AG04450 (cell line): Measurements from ENCODE around the gene EXOC2. TPM values are rescaled to one million over a fixed set of nuclear protein-coding genes. Genes with fewer than 3 reads are reported as not detected.

Experiments
- CTCF ChIA-PET: fragments of 300-600, 350-600 bp; formaldehyde crosslinking; extraction: SDS; loops from one replicate; lab custom pipeline; 2022; ENCODE audit warnings: antibody characterized with exemption, inconsistent platforms; lab: Charles Lee
- POLR2A ChIA-PET: fragments of 350-600 bp; formaldehyde crosslinking; extraction: SDS; loops from one replicate; lab custom pipeline; 2021; ENCODE audit warnings: antibody characterized with exemption, inconsistent platforms; lab: Yijun Ruan, JAX
- DNase-seq: peaks from one replicate; pipeline ENCODE4 v3.0.0-alpha.2; 2011; ENCODE audit warnings: low read depth, low spot score
- H3K27ac ChIP-seq: one replicate; pipeline ENCODE4 v1.5.1; 2012; ENCODE audit warnings: low read depth, low read length, control low read depth
- H3K27me3 ChIP-seq: one replicate; pipeline ENCODE4 v1.6.0; 2012; ENCODE audit warnings: low read length; ENCODE audit not compliant: control insufficient read depth, insufficient read depth
- H3K4me3 ChIP-seq: 2 replicates; pipeline ENCODE4 v1.5.1; 2011; ENCODE audit warnings: mild to moderate bottlenecking, low read depth, low read length, control low read depth
- H3K9me3 ChIP-seq: 2 replicates; pipeline ENCODE4 v1.5.1; 2012; ENCODE audit warnings: low read length; ENCODE audit not compliant: control insufficient read depth, insufficient read depth
- polyA plus RNA-seq: library from polyadenylated mRNA; depleted of rRNA; stranded (reverse); fragments of >200 nt; gene quantifications from 2 replicates; pipeline ENCODE4 v1.2.3, GENCODE V29; 2011
- TF ChIP-seq, protein P1 (sequence below): IDR thresholded peaks from 2 replicates; pipeline ENCODE4 v1.5.1; 2011; ENCODE audit warnings: low read depth, low read length, control low read depth, inconsistent platforms

Gene EXOC2
- polyA plus RNA-seq, 1 experiment = 33.4 TPM

DNA sequence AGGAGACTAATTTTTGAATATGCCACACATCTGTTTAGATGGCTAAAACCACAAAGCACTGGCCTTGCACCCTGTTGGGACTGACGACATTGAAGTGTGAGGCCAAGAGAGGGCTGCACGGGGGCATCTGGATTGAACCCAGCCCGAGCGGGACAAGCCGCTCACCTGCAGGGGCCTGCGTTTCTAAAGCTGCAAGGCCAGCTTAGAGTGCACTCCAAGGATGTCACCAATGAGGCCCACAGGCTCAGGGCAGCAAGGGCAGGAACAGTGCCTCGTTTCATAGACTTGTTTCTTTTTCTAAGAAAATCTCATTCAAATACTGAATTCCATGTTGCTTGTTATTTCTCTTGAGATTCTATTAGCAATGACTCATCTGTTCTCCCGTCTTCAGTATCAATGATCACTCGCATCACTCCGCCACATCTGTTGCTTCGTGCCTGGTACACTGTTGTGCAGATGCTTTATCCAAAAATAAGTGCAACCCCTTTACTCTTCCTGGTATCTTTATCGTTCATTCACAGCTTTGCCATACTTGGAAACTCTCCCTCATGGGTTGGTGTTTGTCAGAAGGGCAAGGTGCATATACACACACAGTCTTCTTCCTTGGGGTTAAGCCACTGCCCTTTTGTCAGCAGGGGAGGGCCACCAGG, 181.3 kb downstream of the EXOC2 start:
- TF ChIP-seq, protein P1, sequence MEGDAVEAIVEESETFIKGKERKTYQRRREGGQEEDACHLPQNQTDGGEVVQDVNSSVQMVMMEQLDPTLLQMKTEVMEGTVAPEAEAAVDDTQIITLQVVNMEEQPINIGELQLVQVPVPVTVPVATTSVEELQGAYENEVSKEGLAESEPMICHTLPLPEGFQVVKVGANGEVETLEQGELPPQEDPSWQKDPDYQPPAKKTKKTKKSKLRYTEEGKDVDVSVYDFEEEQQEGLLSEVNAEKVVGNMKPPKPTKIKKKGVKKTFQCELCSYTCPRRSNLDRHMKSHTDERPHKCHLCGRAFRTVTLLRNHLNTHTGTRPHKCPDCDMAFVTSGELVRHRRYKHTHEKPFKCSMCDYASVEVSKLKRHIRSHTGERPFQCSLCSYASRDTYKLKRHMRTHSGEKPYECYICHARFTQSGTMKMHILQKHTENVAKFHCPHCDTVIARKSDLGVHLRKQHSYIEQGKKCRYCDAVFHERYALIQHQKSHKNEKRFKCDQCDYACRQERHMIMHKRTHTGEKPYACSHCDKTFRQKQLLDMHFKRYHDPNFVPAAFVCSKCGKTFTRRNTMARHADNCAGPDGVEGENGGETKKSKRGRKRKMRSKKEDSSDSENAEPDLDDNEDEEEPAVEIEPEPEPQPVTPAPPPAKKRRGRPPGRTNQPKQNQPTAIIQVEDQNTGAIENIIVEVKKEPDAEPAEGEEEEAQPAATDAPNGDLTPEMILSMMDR = no peak
- no peak overlapping the region for H3K27ac ChIP-seq
- no peaks in the 10 kb centered on the region for H3K27me3 ChIP-seq
- no peak overlapping the region for H3K4me3 ChIP-seq
- no peak for DNase-seq
- ChIA-PET CTCF (no interaction called here), POLR2A (no interaction called here)
- H3K9me3 ChIP-seq = peaks cover 3% of the 10 kb centered on the region; the same call in 1 of the 2 replicates

DNA sequence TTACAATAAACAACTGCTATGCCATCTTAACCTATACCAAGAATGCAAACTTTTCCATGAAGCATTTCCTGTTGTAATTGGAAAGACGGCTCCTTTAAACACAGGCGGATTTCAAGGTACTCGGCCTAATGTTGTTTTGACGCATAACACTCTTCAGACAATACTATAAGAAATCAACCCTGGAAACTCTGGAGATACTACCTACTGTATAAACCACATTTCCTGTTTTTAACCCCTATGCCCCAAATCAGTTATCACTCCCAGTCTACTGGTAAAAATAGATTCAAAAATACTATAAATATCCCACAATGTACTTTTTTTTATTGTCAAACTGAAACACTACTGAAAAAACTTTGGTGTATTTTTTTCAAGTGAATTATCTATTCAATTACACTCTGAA, 183.3 kb downstream of the EXOC2 start:
- TF ChIP-seq, protein P1 = no peak
- H3K27me3 ChIP-seq = no peaks in the 10 kb centered on the region
- peaks cover 3% of the 10 kb centered on the region; the same call in 1 of the 2 replicates for H3K9me3 ChIP-seq
- POLR2A ChIA-PET = interaction anchor here (0.7 kb wide), 1 partner anchor 11 kb away, joined by 3 read pairs; no protein-coding TSS in a partner anchor
- H3K27ac ChIP-seq = no peak overlapping the region
- no peak overlapping the region for H3K4me3 ChIP-seq
- DNase-seq = no peak
- CTCF ChIA-PET = no interaction called here

DNA sequence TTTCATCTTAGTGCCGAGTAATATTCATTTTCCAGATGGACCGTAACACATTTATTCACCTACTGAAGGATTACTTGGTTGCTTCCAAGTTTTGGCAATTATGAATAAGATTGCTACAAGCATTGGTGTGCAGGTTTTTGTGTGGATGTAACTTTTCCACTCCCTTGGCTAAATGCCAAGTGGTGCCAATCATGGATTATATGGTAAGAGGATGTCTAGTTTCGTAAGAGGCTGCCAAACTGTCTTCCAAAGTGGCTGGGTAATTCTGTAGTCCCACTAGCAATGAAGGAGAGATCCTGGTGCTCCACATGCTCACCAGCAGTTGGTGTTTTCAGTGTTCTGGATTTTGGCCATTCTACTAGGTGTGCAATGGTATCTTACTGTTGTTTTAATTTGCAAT, 184.3 kb downstream of the EXOC2 start:
- H3K27ac ChIP-seq = no peak overlapping the region
- POLR2A ChIA-PET = no interaction called here
- H3K4me3 ChIP-seq = no peak overlapping the region
- CTCF ChIA-PET = no interaction called here
- H3K27me3 ChIP-seq = no peaks in the 10 kb centered on the region
- H3K9me3 ChIP-seq = no peaks in the 10 kb centered on the region; the same call in 1 of the 2 replicates
- no peak for DNase-seq
- TF ChIP-seq, protein P1 = no peak

DNA sequence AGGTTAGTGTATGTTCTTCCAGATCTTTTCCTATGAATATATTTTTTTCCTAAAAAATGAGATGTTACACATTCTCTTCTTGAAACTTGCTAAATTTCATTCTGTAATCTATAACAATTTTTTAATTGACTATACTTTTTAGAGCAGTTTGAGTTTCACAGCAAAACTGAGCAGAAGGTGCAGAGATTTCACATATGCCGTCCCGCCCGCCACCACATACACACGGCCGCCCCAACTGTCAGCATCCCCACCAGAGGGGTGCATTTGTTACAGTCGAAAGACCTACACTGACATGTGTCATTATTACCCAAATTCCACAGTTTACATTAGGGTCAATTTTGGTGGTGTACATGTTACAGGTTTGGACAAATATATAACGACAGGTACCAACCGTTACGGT, 184.9 kb downstream of the EXOC2 start:
- ChIA-PET POLR2A (no interaction called here), CTCF (no interaction called here)
- TF ChIP-seq, protein P1 = no peak
- no peaks in the 10 kb centered on the region; the same call in 1 of the 2 replicates for H3K9me3 ChIP-seq
- H3K4me3 ChIP-seq = no peak overlapping the region
- DNase-seq = no peak
- H3K27me3 ChIP-seq = no peaks in the 10 kb centered on the region
- no peak overlapping the region for H3K27ac ChIP-seq

DNA sequence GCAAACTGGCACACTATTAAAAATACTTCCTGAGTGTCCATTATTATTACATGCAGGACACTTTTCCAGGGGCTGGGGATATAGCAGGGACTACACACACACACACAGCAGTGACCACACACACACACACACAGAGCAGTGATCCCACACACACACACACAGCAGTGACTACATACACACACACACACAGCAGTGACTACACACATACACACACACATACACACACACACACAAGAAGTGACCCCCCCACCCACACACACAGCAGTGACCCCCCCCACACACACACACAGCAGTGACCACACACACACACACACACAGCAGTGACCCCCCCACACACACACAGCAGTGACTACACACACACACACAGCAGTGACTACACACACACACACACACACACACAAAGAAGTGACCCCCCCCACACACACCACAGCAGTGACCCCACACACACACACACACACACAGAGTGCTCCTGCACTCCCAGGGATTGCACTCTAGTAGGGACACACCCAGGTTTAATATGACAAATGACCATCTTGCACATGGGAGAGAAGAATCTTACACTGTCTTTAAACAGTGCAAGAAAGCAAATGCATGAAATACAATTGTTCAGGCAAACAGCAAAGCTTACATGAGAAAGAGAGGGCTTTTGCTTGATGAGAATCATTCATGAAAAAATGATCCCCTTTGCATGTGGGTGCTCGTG, 185.9 kb downstream of the EXOC2 start:
- ChIA-PET CTCF (no interaction called here), POLR2A (no interaction called here)
- H3K27me3 ChIP-seq = no peaks in the 10 kb centered on the region
- H3K4me3 ChIP-seq = no peak overlapping the region
- no peak for DNase-seq
- no peaks in the 10 kb centered on the region; the same call in 1 of the 2 replicates for H3K9me3 ChIP-seq
- TF ChIP-seq, protein P1 = no peak
- H3K27ac ChIP-seq = no peak overlapping the region
